OCI-LY3 (cell line): ENCODE data around the gene CDY2B.
"Not testable (repeated sequence)": the region's sequence is repeated elsewhere in the genome, so short reads cannot be mapped to it uniquely, and the experiment has no call there.

Experiments used
- H2AFZ ChIP-seq: fragments of 200-600, 300-600 bp; shearing (Covaris generic); 2 replicates; pipeline ENCODE4 v1.6.0; 2014; ENCODE audit warnings: antibody characterized with exemption, low read depth, low read length
- H3K27ac ChIP-seq: fragments of 200-600, 300-600 bp; sonication (generic); 2 replicates; pipeline ENCODE4 v1.5.1; 2014; ENCODE audit warnings: mild to moderate bottlenecking, low read length, moderate library complexity, mixed read lengths
- H3K27me3 ChIP-seq: fragments of 200-600, 300-600 bp; sonication (generic); 2 replicates; pipeline ENCODE4 v1.6.1; 2014; ENCODE audit warnings: low read depth, low read length, mixed read lengths
- H3K36me3 ChIP-seq: fragments of 200-600, 300-600 bp; sonication (generic); replicated peaks from 2 replicates; pipeline ENCODE3; 2014; ENCODE audit warnings: low read depth, low read length, mixed read lengths
- H3K4me1 ChIP-seq: fragments of 300-600, 200-600 bp; sonication (generic); 2 replicates; pipeline ENCODE4 v1.6.1; 2014; ENCODE audit warnings: low read length, mixed read lengths
- H3K4me2 ChIP-seq: fragments of 200-600, 300-600 bp; sonication (generic); 2 replicates; pipeline ENCODE4 v1.6.1; 2014; ENCODE audit warnings: low read length, mixed read lengths
- H3K4me3 ChIP-seq: fragments of 300-600, 200-600 bp; sonication (generic); 2 replicates; pipeline ENCODE4 v1.5.1; 2014; ENCODE audit warnings: antibody characterized with exemption, mild to moderate bottlenecking, low read length, moderate library complexity
- H3K79me2 ChIP-seq: fragments of 300-600, 200-600 bp; shearing (Covaris generic); 2 replicates; pipeline ENCODE4 v1.6.1; 2014; ENCODE audit warnings: mild to moderate bottlenecking, low read length, mixed read lengths
- H3K9ac ChIP-seq: fragments of 300-600, 200-600 bp; shearing (Covaris generic); 2 replicates; pipeline ENCODE4 v1.6.0; 2014; ENCODE audit warnings: mild to moderate bottlenecking, low read length, moderate library complexity
- H3K9me3 ChIP-seq: fragments of 200-600, 300-600 bp; shearing (Covaris generic); 2 replicates; pipeline ENCODE4 v1.6.1; 2014; ENCODE audit warnings: low read length, mixed read lengths; ENCODE audit not compliant: insufficient read depth
- H4K20me1 ChIP-seq: fragments of 200-600, 300-600 bp; sonication (generic); 2 replicates; pipeline ENCODE4 v1.6.1; 2016; ENCODE audit warnings: low read length, mixed read lengths; ENCODE audit not compliant: insufficient read depth

The CDY2B gene

GRCh38 chrY:17880120-17880519 lies at the start of gene CDY2B:
Gene CDY2B (minus strand): TSS chrY:17880220. CDS start chrY:17879892, 328 bp downstream.
- not testable (repeated sequence) for H3K4me3 ChIP-seq, H3K36me3 ChIP-seq, H3K4me1 ChIP-seq, H4K20me1 ChIP-seq, H3K79me2 ChIP-seq, H3K27me3 ChIP-seq, H2AFZ ChIP-seq, H3K9me3 ChIP-seq, H3K4me2 ChIP-seq, H3K9ac ChIP-seq, H3K27ac ChIP-seq

GRCh38 chrY:17908009-17908408 lies 28.0 kb upstream of the CDY2B start:
- H3K9ac ChIP-seq, H3K27me3 ChIP-seq, H3K4me3 ChIP-seq, H3K4me1 ChIP-seq, H3K79me2 ChIP-seq, H3K4me2 ChIP-seq, H4K20me1 ChIP-seq, H3K36me3 ChIP-seq, H3K9me3 ChIP-seq, H3K27ac ChIP-seq, H2AFZ ChIP-seq: not testable (repeated sequence)

DNA sequence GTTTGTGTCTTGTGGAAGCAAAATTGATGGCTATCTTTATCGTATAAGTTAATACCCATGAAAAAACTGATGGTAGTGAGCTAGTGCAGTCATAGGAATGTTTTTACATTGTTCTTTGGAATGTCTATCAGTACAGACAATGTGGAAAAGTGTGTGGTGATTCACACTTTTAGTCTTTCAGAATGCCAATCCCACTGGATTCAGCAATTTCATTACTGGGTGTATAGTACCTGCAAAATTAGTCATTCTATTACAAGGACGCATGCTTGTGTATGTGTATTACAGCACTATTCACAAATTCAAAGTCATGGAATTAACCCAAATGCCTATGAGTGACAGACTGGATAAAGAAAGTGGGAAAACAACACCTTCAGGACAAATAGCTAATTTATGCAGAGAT lies 27.3 kb upstream of the CDY2B start:
- not testable (repeated sequence) for H3K27ac ChIP-seq

GRCh38 chrY:17881697-17882096 lies 1.7 kb upstream of the CDY2B start:
- H3K9ac ChIP-seq, H3K4me1 ChIP-seq, H3K9me3 ChIP-seq, H3K27me3 ChIP-seq, H3K4me2 ChIP-seq, H4K20me1 ChIP-seq, H3K79me2 ChIP-seq, H3K4me3 ChIP-seq, H3K36me3 ChIP-seq, H3K27ac ChIP-seq, H2AFZ ChIP-seq: not testable (repeated sequence)

More for the DNA sequence above, 27.3 kb upstream of the CDY2B start:
- not testable (repeated sequence) for H3K79me2 ChIP-seq, H4K20me1 ChIP-seq, H3K9ac ChIP-seq, H3K4me1 ChIP-seq, H2AFZ ChIP-seq, H3K9me3 ChIP-seq, H3K27me3 ChIP-seq, H3K36me3 ChIP-seq, H3K4me3 ChIP-seq, H3K4me2 ChIP-seq

- H3K9me3 ChIP-seq, H3K4me2 ChIP-seq, H3K27ac ChIP-seq, H2AFZ ChIP-seq, H3K36me3 ChIP-seq, H3K4me1 ChIP-seq, H3K4me3 ChIP-seq, H3K27me3 ChIP-seq, H3K79me2 ChIP-seq, H3K9ac ChIP-seq, H4K20me1 ChIP-seq: not testable (repeated sequence)
Observed at GRCh38 chrY:17876767-17877166, 3.3 kb downstream of the CDY2B start.

GRCh38 chrY:17875401-17875800 lies 4.6 kb downstream of the CDY2B start:
- not testable (repeated sequence) for H3K27ac ChIP-seq, H3K9me3 ChIP-seq, H3K4me2 ChIP-seq, H3K27me3 ChIP-seq, H3K9ac ChIP-seq, H3K36me3 ChIP-seq, H3K4me1 ChIP-seq, H2AFZ ChIP-seq, H3K79me2 ChIP-seq, H3K4me3 ChIP-seq, H4K20me1 ChIP-seq

- not testable (repeated sequence) for H2AFZ ChIP-seq, H3K4me1 ChIP-seq, H3K4me3 ChIP-seq, H3K9ac ChIP-seq, H3K27me3 ChIP-seq, H3K79me2 ChIP-seq, H3K4me2 ChIP-seq, H4K20me1 ChIP-seq, H3K27ac ChIP-seq, H3K9me3 ChIP-seq, H3K36me3 ChIP-seq
Observed at GRCh38 chrY:17871194-17871903, 8.7 kb downstream of the CDY2B start.

DNA sequence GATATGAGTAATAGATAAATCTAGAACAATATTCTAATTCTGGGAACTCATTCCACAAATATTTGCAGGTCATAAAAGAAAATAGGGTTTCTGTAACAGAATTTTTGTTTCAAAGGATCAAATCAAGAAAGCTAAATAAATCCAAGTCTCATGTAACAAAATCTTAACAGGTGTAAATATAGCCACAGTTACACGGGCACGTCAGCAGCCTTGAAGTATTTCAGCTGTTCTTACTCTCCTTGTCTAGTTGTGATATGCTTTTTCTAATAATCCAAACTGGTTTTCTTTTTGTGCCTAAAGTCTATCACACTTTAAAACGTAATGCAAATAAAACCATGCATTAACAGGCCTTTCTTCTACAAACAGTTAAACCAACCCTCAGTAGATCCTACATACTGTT lies 9.3 kb downstream of the CDY2B start:
- H4K20me1 ChIP-seq, H3K4me2 ChIP-seq, H3K4me1 ChIP-seq, H3K27ac ChIP-seq, H3K36me3 ChIP-seq, H3K4me3 ChIP-seq, H2AFZ ChIP-seq, H3K9me3 ChIP-seq, H3K9ac ChIP-seq, H3K27me3 ChIP-seq, H3K79me2 ChIP-seq: not testable (repeated sequence)

GRCh38 chrY:17867850-17868249 lies 12.2 kb downstream of the CDY2B start:
- not testable (repeated sequence) for H3K4me3 ChIP-seq, H4K20me1 ChIP-seq, H3K4me2 ChIP-seq, H3K79me2 ChIP-seq, H3K36me3 ChIP-seq, H3K27ac ChIP-seq, H3K9ac ChIP-seq, H2AFZ ChIP-seq, H3K4me1 ChIP-seq, H3K27me3 ChIP-seq, H3K9me3 ChIP-seq

DNA sequence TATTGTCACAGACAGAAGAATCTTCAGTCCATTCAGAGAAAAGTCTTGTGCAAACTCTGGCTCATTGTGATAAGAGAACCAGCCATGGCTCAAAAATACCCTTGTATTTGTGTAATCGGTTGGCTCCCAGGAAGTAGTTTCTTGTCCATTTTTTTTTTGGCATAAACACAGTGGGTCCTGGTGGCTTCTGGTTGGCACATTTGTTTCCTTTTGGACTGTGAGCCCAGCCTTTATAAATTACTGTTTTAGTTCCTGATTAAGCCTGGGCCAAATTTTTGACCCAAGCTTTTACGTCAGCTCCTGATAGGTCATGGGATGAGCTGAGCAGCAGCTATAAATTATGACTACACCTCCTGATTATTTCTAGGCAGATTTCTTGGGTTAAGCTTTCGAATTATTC lies 19.4 kb downstream of the CDY2B start:
- H3K27ac ChIP-seq, H3K36me3 ChIP-seq, H3K27me3 ChIP-seq, H3K79me2 ChIP-seq, H3K9me3 ChIP-seq, H4K20me1 ChIP-seq, H3K4me3 ChIP-seq, H3K4me2 ChIP-seq, H3K4me1 ChIP-seq, H3K9ac ChIP-seq, H2AFZ ChIP-seq: not testable (repeated sequence)
